SHP77 (cell line): ENCODE results near the gene NOS2.
"Not testable (repeated sequence)": the region's sequence is repeated elsewhere in the genome, so short reads cannot be mapped to it uniquely, and the experiment has no call there.

Experiments used
- DNase-seq, 2 experiments: peaks; one replicate each; lab custom pipeline; 2025; lab: John Stamatoyannopoulos, UW

NOS2 gene

DNA sequence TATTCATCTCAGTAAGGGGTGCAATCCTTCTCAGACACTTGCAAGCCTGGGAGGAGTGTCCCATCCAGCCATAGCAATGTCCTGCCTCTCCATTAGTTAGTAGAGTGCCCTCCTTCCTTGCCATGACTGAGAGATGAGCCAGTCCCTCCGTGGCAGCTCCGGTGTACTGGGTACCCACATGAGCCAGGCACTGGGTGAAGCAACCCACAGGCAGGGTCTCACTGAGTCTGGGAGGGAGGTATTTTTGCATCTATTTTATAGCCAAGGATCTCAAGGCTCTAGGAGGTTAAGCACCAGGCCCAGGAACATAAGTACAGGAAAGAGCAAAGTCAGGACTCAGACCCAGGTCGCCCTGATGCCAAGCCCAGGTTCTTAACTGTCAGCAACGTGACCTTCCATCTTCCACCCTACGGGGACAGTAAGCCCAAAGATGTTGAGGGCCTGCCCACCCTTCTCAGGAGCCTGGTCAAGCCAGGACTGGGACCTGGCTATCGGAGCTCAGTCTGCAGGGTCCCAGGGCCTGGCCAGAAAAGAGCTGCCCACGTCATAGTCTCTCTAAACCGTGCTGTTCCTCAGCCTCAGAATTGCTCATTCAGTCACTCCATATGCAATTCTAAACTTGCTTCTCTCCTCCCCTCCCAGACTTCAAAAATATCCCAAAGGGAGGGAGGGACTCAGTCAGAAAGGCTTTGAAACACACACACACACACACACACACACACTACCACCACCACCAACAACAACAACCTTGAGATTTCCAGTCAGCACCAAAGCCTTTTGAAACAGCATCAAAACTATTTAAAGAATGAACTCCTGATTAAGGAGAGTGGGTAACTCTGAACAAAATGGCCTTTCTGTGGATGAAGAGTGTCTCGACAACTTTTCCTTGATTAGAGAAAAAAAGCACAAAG, 16.6 kb downstream of the NOS2 start:
- no peak for DNase-seq

DNA sequence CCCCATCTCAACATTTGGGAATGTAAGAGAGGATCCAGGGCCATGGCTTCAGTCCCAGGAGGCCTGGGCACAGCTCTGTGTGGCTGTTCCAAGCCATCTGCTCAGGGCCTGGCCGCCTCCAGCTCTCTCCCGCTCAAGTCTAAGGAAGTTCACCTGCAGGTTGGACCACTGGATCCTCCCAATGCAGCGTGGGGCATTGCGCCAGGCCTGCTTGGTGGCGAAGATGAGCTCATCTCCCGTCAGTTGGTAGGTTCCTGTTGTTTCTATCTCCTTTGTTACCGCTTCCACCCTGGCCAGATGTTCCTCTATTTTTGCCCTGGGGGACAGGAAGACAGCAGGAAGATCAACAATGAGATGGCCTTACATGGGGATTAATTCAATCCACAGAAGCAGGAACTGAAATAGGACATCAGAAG, 17.5 kb downstream of the NOS2 start:
- no peak for DNase-seq

DNA sequence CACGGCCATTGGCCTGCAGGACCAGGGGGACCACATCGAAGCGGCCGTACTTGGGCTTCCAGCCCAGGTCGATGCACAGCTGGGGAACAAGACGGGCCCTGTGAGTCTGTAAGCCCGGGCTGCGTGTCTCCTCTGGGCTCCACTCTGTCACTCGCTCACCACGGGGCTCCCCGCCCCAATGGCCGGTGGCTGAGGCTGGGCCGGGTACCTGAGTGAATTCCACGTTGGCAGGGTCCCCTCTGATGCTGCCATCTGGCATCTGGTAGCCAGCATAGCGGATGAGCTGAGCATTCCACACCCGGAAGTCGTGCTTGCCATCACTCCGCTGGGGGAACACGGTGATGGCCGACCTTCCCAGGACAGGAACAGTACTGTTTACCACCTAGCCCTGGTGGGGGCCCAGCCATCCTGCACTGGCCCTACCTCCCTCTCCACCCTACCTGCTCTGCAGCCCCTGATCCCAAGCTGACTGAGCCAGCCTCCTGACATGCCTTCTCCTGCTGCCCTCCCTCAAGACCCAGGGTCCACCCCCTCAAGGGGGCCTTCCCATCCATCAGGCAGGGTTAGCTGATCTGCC, 19.4 kb downstream of the NOS2 start:
- DNase-seq: no peak

DNA sequence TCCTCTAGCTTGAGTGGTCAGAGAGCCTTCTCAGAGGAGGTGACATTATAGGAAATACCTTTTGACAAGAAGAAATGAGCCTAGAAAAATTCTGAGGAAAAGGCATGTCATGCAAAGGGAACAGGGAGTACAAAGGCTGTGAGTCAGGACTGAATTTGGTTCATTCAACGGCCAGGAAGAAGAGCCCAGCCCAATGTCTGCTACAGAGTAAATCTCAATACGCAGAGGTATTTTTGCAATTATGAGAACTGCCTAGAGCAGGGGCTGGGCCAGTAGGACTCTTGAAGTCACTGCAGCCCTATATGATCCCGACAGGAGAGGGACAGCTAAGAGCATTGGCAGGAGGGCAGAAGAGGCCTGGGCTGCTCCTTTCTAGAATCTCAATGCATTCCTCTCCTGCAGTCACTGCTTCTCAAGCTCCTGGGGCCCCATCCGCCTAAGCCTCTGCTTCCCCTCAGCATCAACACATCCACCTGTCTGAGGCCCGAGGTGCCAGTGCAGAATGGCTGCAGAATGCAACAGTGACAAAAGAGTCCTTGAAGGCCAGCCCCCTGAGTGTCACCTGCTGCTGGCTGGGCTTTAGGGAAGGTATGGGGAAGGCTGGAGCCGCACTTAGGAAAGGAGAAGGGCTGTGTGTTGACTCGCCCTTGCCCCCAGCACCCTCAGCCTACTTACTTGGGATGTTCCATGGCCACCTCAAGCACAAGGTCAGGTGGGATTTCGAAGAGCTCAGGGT, 20.1 kb downstream of the NOS2 start:
- DNase-seq: no peak

DNA sequence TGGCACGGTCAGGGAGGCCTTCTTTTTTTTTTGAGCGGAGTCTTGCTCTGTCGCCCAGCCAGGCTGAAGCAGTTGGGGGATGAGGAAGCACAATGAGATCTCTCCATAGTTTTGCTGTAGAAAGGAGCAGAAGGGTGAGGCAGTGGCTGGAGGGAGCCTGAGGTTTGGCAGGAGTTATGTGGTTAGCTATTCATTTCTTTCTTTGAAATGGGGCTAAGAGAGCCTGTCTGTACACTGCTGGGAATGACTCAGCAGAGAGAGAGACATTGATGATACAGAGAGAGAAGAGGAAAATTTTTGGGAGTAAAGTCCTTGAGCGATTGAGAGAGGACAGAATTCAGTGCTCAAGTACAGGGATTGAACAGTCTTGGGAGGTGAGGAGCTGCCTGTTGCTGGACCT, 22.1 kb downstream of the NOS2 start:
- no peak for DNase-seq

DNA sequence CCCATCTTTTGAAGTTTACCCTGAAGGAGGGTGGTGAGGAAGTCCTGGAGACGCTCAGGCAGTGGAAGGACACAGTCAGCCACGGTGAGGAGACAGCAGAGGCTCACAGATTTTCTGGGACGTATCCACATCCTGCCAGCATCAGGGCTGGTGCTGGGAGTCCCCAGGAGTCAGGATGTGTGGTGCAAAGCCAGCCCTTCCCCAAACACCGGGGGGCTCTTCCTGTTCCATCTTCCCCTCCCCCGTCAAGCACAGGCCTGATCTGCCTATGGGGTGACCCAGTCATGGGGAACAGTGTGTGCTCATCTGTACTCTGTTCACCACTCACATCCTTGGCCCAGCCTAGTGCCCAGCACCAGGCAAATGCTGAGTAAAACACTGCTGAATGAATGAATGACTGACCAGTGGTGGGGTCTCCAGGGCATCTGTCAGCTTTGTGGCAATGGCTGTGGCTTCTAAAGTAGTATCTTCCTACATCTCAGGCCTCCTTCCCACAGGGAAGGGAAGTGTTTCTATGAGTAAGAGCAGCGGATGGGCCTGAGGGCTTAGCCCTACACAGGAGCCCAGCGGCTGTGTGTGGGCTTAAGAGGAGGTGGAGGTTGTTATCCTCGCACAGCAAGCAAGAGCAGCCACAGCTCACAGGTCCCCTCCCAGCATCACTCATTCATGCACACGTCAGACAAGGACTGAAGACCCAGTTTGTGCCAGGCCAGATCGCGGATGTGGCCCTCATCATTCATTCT, 23.3 kb downstream of the NOS2 start:
- DNase-seq: no peak

DNA sequence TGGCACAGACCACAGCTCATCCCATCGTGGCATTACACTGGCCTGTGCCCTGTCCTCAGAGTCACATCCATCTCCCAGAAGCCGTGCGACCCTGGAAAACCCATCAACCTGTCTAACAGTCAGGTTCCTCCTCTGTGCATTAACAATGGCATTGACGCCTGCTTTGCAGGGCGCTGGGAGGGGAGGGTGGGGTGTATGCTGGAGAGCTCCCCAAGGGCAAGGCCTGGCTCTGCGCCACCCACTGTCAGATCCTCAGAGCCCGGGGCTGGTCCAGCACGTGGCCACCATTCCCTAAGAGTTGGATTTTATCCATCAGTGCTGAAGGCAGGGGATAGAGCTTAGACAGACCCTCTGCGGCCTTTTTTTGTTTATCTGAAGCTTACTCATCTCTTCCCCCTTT, 28.7 kb downstream of the NOS2 start:
- DNase-seq: no peak

DNA sequence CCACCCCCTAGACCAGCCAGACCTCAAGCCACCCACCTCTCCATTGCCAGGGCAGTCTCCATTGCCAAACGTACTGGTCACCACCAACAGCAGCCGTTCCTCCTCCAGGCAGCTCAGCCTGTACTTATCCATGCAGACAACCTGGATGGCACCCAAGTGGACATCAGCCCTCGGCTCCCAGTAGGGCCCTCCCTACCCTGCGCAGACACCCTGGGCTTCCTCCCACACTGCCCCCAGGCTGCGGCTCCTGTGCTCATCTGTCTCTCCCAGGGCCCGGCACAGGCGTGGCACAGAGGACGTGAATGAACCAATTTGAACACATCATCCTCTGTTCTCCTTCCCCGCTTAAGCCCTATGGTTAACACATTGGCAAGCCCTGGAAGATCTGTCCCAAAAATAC, 29.5 kb downstream of the NOS2 start:
- no peak for DNase-seq

DNA sequence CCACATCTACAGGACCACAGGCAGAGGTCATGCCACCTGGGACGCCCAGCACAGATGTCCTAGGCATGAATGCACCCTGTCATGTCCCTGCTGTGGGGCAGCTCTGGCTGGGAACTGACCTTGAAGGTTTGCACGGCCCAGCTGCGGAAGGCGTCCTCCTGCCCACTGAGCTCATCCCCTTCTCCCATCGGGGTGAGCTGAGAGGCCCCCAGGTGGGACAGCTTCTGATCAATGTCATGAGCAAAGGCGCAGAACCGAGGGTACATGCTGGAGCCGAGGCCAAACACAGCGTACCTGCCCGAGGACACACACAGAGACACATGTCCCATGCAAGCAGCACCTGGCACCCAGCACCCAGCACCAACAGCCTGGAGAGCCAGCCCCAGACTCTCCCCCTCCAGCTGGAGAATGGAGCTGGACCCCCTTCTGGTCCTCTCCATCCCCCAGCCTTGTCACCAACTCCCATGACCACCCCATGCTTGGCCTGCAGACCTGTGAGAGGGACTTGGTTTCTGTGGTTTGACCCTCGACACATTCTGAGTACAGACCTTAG, 31.4 kb downstream of the NOS2 start:
- no peak for DNase-seq

DNA sequence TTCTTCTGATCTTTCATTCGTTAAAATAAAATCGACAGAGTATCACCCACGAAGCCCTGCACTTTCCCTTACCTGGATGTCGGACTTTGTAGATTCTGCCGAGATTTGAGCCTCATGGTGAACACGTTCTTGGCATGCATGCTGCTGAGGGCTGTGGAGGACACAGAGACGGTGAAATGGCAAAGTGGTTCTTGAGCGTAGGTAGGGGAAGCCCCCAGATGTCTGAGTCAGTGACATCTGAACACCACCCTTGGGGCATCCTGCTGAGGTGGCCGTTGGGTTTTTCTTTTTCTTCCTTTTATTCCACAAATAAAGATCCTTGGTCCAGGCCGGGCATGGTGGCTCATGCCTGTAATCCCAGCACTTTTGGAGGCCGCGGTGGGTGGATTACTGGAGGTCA, 33.9 kb downstream of the NOS2 start:
- no peak for DNase-seq

DNA sequence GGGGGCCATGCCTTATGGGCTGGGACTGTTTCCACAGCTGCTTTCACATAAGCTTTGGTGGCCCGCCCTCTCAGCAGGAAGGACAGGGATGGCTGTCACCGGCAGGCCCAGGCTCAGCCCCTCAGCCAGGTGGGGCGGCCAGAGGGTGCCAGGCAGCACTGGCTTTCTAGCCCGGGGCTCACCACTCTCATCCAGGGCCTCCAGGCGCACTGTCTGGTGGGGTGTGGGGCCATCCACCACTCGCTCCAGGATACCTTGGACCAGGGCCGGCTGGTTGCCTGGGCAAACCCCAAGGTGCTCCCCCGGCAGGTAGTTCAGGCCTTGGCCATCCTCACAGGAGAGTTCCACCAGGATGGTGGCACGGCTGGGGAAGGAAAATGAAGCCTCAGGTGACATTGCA, 35.0 kb downstream of the NOS2 start:
- DNase-seq: no peak

DNA sequence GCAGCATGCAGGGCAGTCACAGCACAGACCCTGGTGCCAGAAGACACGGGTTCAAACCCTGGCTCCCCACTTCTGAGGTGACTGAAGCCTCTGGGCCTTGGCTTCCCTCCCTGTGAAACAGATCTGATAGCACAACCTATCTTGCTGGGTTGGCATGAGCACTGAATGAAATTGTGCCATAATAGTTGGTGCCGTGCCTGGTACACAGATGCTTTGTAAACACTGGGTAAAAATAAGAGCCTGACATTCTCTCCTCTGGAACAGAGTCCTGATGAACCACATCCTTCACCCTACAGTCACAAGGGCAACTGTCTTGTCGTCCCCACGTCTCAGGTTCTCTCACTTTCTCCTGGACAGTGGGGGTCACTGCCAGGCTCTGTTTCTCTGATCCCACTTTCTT, 35.7 kb downstream of the NOS2 start:
- no peak for DNase-seq

DNA sequence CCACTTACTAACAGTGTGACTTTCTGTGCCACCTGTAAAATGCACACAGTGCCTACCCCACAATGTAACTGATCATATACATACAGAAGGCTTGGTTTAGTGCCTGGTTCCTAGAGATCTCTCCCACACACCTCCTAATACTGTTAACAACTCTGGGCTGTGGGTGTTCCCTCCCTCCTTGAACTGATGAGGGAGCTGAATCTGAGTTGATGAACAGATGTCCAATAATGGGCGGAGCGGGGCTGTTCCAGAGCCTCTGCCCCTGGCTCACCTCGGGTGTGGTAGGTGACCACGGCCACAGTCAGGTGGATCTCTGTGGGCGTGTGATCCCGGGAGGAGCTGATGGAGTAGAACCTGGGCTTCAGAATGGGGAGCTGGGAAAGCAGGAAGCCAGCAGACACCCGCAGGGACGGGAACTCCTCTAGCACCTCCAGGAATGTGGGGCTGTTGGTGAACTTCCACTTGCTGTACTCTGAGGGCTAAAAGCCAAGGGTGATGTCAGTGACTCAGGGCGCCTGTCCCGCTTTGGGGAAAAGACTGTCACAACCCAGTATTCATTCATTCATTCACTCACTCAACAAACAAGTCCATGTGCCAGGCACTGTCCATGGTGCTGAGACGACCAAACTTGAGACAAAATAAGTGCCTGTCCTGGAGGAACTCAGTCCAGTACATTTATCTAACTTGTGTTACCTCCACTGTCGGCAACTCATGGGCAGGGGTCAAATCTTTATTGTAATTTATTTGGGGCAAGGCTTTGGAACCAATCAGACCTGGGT, 37.6 kb downstream of the NOS2 start:
- DNase-seq: no peak

DNA sequence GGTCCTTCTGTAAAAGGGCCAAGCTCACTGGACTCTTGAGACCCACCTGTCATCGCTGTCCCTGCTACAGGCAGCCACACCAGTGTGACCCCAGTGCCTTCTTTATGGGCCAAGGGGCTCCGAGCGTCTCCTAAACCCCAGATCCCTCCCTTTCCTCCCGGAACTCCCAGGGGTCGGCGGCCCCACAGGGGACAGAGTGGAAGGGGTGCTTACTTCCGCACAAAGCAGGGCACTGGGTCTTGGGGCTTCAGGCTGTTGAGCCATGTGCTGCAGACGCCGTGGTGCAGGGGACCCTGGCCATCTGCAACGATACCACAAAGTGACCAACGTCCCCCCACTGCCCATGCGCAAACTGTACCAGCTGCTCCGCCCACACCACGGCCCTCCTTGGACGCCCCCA, 39.4 kb downstream of the NOS2 start:
- DNase-seq: not testable (repeated sequence)

DNA sequence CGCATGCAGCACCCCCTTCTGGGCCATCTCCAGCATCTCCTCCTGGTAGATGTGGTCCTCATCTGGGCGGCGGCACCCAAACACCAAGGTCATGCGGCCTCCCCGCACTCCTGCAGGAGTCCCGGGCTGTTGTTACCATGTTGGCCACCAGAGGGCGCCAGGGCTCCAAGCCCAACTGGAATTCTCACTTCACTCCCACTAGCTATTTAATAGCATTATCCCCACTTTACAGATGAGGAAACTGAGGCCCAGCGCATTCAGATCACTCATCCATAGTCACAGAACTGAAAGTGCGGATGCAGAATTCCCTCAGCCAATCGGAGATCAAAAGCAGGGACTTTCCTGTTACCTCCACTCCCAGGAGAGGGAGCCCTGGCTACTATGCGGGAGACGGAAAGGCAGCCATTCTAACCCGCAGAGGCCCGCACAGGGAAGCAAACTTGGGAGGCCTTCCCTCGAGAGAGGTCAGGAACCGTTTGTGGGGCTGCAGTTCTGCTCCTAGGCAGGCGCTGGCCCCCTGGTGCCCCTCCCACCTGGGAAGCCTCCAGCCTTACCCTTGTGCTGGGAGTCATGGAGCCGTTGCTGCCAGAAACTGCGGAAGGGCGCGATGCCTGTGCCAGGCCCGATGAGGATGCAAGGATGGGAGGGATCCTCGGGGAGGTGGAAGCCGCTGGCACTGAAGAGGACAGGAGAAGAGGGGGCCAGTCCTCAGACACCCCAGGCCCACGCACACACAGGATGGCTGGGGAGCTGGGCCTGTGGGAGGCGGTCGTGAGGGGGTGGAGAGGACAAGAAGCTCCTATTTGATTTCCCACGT, 40.1 kb downstream of the NOS2 start:
- DNase-seq: peak; percentile 21 to 41

DNA sequence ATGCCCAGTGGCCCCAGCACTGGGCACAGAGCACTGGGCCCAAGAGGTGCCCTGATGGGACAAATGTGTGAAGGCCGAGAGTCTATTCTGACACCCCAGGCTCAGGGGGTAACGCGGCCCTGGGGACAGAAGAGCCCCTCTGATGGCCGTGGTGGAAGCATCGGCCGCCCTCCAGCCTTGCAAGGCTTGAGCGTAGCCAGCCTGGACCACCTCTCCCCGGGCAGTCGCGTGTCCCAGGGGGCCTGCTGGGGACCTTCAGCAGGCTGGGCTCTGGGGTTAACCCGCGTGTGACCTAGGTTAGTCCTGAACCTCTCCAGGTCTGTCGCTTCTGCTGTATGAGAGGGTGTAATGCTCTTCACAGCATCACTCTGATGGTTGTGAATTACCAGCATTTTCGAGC, 40.8 kb downstream of the NOS2 start:
- DNase-seq: no peak

DNA sequence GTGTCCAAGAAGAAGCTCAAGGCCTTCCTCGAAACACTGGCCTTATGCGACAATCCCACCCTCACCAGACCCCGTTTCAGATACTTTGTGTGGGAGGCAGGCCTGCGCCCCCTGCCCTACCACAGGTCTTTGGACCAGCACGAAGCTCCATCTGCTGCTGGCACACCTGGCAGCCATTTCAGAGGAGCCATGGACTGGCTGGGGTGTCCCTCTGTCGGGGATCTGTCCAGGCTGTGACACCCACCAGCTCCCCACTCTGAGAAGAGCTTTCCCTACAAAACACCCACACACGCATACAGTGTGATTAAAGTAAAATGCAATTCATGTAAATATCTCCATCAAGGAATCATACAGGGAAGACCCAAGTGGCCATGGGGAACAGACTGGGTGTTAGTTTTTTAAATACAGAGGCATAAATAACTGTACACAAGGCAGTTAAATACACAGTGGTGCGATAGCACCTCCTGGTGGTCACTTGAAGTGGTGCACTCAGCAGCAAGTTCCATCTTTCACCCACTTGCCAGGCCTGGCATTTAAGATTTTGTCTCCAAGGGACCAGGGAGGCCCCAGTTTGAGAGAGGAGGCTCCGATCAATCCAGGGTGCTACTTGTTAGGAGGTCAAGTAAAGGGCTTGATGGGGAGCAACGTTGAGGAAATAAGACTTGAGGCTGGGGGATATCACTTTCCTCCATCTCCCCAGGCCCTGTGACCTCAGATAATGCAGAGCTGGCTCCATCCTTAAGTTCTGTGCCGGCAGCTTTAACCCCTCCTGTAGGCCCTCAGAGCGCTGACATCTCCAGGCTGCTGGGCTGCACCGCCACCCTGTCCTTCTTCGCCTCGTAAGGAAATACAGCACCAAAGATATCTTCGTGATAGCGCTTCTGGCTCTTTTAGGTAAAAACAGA, 43.6 kb downstream of the NOS2 start:
- DNase-seq: peak; percentile 4 to 14

DNA sequence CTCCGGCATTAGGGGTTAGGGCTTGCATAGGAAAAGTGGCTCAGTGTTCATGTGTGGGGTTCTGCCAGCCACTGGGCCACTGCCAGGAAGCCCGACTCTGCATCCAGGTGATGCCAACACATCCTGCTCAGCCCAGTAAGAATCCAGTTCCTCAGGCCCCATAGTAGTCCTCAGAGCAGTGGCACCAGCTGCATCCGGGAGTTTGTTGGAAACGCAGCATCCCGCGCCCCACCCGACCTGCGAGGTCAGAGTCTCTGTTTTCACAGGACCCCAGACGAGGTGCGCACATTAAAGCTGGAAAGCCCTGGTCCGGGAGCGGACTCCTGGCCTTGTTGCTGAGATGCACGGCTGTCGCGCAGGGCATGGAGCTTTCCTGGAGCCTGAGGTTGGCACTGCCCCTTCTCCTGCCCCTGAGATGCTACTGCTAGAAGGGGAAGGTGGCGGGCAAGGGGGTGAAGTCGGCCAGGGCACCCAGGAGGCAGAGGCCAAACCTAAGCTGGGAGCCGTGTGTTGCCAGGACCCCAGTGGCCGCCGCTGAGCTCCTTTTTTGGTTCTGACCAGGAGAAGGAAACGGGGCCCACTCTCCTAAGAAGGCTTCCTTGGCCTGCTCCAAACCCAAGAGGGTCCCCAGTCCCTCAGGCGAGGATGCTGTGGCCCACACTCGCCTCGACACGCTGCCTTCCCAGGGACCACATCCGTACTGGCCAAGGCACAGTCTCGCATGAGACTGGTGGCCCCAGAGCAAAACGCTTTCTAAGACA, 44.4 kb downstream of the NOS2 start:
- no peak for DNase-seq

DNA sequence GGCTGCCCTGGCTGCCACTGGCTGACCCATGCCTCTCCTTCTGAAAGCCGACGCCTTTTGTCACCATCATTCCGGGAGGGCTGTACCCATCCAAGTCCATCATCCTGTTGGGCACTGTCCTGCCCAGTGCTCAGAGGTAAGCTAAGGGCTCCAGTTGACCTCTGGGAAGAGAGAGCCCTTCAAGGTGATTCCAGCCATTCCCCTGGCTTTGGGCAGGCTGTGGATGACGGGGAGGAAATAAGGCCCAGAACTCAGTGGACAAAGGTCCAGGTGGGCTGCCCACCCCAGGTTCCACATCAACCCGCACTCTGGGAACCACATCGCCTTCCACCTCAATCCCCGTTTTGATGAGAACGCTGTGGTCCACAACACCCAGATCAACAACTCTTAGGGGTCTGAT, 45.8 kb downstream of the NOS2 start:
- DNase-seq: no peak
